Kidney capillary endothelial cell (primary cell): Measurements from ENCODE around the gene CFAP43.
A peak's percentile ranks its signal among the peaks of the same experiment; 100 is the strongest.
"Not testable (repeated sequence)": the region's sequence is repeated elsewhere in the genome, so short reads cannot be mapped to it uniquely, and the experiment has no call there.

ENCODE experiments used
- DNase-seq: peaks from one replicate; pipeline ENCODE4 v3.0.0-alpha.2; 2018; ENCODE audit warnings: low spot score

The CFAP43 gene

DNA sequence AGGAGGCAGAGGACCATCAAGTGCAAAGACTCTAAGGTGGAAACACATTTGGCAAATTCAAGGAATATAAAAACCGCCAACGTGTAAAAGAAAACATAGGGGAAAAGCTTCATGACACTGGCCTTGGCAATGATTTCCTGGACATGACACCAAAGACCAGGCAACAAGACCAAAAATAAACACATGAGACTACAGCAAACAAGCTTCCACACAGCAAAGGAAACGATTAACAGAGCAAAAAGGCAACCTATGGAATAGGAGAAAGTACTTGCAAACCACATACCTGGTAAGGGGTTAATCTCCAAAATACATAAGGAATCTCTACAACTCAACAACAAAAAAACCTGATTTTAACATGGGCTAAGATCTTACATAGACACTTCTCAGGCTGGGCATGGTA lies 26.0 kb upstream of the CFAP43 start:
- no peak for DNase-seq

DNA sequence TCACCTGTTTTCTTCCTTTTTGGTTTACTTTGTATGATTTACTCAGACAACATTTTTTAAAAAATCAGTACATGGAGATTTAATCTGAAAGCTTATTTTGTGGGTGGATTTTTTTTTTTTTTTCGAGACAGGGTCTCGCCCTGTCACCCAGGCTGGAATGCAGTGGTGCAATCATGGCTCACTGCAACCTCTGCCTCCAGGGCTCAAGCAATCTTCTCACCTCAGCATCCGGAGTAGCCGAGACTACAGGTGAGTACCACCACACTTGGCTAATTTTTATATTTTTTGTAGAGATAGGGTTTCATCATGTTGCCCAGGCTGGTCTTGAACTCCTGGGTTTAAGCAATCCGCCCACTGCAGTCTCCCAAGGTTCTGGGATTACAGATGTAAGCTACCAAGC lies 25.1 kb upstream of the CFAP43 start:
- DNase-seq: no peak

DNA sequence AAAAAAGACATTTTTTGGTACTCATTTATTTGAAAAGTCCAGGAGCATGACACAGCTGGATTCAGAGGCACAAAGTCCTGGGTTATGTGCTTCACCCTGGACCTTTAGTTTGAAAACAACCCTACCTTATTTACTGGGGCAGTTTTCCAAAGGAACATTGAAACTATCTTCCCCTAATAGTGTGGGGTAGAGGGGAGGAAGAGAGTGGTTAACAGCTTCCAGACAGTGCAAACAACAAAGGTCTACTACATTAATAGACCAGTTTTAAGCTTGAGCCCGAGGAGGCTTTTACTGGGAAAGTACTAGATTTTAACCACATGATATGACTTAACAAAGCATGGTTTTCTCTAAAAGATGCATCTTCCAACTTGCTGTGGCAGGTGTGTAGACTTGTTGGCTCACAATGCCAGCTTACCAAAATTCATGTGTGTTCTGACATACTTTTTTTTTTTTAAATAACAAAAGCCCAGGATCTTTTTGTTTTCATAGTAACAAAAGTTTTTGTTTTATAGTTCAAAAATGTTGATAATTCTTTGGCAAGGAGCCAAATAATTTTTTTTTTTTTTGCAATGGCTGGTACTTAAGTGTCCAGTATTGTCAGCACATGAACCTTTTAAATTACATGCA lies 24.3 kb upstream of the CFAP43 start:
- no peak for DNase-seq

DNA sequence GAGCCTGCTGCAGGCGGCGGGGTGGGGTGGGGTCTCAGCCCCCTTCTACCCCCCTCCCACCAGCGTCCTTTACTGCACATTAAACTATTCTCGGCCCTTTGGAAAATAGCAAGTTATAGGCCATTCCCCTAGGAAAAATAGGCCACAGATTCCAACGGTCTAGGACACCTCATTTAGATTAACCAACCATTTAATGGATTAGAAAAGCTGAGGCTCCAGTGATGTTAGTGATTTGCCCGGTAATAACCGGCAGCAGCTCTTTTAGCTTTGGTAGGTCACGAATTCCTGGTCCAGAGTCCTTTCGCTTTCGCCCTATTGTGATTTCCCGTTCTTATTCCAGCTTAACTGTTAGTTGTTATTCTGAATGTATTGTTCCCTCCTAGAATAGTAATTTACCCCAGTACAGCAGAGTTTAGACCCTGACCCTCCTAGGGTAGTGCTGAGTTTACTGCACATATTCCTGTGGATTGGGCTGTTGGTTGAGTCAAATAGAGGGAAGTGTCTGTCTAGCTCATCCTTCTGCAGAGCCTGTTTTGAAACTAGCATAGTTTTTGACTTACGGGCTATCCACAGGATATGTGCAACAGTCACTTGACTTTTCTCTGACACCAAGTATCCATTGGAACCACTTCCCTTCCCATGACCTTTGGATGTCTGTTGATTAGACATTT lies 23.3 kb upstream of the CFAP43 start:
- peak; percentile 85 for DNase-seq

DNA sequence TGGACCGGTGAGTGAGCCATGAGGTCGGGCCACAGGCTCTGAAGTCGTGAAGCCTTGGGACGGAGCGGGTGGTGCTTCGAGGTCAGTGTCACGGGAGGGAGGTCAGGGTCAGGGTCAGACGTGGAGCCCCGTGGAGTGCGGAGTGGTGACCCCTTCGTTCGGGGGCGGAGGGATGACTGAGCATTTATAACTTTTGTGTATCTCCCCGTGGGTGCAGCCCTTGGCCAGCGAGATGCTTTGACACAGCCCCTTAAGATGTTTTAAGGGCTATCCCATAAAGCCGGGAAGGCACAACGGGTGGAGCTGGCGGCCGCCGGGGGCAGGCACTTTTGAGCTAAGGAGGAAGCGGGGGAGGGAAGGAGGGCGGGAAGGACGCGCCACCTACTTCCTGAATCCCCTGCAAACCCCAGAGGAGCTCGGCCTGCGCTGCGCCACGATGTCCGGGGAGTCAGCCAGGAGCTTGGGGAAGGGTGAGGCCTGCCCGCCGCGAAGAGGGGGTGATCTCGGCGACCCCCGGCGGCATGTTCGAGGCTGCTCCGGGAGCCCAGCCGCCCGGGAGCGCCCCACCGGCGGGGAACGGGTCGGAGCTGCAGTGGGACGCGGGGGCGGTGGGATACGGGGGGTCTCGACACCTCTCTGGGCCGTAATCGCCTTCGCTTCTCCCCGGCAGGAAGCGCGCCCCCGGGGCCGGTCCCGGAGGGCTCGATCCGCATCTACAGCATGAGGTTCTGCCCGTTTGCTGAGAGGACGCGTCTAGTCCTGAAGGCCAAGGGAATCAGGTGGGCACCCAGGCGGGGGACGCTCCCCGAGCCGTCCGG lies 22.5 kb upstream of the CFAP43 start, which contains the start of gene GSTO1:
Gene GSTO1 (plus strand): TSS at position 400 of the 818 bp plus-strand sequence. CDS start 37 bp downstream, at position 437.
- DNase-seq: peak; percentile 44

DNA sequence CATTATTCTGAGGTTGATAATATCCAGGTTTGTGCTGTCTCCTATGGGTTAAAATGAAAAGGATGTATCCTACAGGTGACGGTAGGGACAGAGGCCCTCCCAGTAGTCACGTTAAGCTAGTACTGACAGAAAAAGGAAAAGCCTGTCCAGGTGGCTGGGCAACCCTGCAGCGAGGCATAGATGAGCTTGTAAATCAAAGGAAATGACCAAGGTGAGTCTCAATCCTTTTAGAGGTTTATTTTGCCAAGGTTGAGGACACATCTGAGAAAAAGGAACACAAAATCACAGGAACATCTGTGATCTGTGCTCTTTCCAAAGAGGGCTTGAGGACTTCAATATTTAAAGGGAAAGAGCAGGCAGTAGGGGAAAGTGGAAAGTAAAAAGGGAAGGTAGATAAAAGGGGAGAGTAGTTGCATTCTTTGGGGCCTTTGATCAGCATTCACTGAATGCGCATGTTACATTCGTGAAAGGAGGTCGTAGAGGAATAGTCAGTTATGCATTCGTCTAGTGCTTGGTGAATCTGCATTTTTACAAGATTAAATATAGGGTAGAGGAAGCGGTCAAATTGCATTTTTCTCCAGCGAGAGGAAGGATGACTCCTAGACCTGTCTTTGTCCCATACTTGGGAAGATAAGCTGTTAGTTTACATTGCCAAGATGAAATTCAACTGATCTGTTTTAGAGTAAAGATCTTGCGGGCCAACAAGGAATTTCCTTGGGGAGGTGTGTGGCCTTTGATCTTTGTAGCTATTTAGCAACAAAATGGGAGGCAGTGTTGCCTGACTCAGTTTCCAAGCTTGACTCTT lies 21.6 kb upstream of the CFAP43 start:
- DNase-seq: no peak

DNA sequence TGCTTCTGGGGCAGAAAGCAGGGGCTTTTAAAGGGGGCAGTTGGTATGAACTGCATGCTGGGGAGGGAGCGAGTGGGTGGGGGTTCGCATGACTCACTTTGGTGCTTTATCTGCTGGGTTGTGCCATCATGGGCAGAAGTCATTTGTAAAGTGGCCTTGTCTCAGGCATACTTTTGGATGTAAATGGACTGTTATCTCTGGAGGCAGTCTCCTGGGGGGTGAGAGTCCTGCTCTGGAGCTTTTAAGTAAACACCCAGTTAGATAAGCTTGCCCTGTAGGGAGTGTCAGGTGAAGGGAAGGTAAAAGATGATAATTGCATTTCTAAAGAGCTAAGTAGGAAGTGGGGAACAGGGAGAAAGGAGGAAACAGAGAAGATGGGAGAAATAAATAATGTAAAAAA lies 20.9 kb upstream of the CFAP43 start:
- DNase-seq: no peak

DNA sequence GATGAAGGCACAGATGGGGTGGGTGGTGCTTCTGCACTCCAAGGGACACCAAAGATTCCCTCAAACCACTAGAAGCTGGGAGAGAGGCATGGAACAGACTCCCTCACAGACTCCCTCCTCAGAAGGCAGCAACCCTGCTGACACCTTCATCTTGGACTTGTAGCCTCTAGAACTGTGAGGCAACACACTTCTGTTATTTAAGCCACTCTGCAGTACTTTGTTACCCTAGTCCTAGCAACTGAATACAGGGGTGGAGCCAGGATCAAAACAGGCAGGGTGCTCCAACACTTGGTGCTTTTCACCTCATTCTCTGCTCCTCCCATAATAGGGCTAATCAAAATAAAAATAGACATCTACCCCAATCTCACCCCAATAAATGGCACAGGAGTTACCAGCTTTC lies 20.2 kb upstream of the CFAP43 start:
- DNase-seq: no peak

DNA sequence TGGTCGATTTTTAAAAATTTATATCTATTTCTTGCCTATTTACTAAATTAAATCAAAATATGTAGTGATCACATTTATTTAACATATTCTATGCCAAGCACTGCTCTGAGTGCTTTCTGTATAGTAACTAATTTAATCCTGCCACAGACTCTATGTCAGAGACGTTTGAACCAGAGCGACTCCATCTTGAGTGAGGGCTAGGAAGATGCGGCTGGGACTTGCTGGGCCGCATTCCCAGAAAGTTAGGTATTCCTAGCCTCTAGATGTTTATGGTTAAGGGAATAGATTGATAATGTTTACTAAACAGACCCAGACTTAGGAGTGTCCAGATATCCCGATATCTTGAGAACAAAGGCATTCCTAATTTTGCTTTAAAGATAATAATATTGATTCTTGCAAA lies 19.3 kb upstream of the CFAP43 start:
- DNase-seq: no peak

DNA sequence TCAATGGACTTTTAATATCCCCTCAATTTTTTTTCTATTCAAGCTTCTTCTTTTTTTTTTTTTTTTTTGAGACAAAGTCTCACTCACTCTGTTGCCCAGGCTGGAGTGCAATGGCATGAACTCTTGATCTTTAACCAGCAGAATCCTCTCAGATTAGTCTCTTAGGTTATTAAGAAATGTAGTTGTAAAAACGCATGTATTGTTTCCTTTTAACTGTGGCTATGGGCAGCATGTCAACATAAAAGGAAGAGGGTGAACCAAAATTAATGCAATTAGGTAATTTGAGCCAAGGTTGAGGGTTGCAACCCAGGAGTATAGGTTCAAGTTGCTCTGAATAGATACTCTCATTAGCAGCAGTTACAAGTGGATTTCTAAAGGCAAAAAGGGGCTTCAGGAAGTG lies 18.2 kb upstream of the CFAP43 start:
- DNase-seq: no peak

DNA sequence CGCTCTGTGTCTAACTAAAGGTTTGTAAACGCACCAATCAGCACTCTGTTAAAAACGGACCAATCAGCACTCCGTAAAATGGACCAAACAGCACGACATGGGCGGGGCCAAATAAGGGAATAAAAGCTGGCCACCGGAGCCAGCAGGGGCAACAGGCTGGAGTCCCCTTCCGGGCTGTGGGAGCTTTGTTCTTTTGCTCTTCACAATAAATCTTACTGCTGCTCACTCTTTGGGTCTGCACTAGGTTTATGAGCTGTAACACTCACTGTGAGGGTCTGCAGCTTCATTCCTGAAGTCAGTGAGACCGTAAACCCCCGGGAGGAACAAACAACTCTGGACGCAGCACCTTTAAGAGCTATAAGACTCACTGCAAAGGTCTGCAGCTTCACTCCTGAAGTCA lies 16.8 kb upstream of the CFAP43 start:
- DNase-seq: not testable (repeated sequence)

DNA sequence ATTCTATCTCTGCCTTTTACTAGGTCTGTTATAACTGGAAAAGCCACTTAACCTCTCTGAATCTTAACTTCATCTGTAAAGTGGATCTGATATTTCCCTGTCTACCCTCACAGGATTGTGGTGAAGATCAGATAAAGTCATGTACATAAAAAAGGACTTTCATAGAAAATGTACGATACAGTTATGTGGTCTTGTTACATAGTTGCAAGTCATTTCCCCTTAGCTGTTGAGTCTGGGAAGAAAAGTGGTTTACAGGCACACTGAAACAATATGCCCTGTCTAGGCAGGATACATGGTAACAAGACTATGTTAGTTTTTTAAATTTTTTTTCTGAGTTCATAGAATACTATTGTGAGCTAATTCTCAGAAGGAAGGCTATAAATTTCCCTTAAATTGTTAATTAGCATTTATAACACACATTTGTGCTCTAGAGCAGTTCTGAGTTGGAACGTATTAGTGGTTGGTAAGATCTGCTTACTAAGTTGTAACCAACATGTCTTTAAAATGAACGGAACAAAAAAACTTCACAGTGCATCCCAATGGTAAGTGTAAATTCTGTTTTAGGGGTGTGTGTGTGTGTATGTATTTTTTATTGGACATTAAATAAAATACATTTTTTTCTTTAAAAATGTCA lies 15.5 kb upstream of the CFAP43 start:
- no peak for DNase-seq

DNA sequence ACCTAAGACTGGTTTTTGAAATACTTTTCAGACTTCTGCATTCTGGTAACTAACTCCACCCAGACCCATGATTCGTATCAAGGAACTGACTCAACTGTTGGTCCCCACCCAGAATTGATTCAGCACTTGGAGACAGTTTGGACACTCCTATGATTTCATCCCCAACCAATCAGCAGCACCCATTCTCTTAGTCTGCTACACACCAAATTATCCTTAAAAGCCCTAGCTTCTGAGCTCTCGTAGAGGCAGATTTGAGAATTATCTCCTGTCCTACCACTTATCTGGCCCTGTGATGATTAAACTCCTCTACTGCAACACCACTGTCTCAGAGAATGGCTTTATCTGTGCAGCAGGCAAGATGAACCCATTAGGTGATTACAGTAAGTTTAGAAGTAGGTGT lies 14.8 kb upstream of the CFAP43 start:
- DNase-seq: no peak

DNA sequence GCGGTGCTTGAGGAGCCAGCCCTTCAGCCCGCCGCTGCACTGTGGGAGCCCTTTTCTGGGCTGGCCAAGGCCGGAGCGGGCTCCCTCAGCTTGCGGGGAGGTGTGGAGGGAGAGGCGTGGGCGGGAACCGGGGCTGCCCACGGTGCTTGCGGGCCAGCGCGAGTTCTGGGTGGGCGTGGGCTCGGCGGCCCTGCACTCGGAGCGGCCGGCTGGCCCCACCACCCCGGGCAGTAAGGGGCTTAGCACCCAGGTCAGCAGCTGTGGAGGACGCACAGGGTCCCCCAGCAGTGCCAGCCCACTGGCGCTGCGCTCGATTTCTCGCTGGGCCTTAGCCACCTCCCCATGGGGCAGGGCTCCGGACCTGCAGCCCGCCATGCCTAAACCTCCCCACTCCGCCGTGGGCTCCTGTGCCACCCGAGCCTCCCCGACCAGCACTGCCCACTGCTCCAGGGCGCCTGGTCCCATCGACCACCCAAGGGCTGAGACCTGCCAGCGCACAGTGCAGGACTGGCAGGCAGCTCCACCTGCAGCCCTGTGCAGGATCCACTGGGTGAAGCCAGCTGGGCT lies 13.0 kb upstream of the CFAP43 start:
- DNase-seq: no peak

DNA sequence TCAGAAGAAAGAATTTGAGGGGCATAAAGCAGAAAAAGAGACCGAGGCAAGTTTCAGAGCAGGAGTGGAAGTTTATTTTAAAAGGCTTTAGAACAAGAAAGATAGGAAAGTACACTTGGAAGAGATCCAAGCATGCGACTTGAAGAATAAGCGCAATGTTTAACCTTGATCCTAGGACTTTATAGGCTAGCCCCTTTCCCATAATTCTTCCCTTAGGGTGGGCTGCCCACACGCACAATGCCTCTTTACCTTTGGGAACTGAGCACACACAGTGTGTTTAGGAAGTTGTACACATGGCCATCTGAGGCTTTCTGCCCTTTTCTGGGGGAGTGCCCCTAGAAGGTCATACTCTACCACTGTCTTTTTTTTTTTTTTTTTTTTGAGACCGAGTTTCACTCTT lies 11.3 kb upstream of the CFAP43 start:
- DNase-seq: no peak

DNA sequence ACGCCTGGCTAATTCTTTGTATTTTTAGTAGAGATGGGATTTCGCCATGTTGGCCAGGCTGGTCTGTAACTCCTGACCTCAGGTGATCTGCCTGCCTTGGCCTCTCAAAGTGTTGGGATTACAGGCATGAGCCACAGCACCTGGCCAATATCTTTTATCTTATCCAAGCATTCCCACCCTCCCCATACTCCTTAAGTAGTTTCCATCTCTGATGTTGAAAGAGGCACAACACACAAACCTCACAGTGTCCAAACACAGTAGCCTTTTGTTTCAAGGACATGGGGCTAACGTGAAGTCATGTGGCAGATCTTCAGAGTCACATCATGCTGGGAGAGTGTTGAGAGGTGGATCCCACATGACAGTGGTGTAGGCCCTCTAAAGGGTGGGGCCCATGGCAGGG lies 10.8 kb upstream of the CFAP43 start:
- DNase-seq: not testable (repeated sequence)

DNA sequence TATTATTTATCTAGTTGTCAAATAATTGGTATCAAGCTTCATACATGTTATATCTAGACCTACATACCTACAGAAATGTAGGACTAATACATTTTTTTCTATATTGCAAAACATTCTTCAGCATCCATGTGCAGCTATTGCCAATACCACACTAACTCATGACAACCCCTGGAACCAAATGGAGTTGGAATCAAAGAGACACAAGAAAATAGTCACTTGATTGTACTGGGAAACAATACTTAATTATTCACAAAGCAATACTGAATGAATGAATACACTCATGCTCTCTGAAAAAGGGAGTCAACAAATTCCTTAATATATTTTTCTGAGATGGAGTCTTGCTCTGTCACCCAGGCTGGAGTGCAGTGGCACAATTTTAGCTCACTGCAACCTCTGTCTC lies 10.4 kb upstream of the CFAP43 start:
- DNase-seq: no peak

DNA sequence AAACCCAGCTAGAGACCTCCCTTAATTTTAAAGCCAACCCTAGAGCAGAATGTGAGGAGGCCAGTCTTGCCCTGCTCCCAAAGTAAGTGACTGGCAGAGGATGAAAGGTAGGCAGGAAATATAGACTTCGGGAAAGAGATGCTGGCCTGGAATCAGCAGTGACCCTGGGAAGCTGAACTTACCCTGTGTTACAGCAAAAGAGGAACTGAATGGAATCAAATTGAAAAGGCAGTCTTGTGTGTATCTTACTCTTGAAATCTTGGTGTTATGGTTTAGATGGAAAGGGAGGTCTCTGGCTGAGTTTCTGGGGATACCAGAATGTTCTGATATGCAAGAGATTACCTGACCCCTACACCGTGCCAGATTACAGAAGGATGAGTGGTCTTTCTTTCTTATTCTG lies 7.9 kb upstream of the CFAP43 start:
- DNase-seq: no peak

DNA sequence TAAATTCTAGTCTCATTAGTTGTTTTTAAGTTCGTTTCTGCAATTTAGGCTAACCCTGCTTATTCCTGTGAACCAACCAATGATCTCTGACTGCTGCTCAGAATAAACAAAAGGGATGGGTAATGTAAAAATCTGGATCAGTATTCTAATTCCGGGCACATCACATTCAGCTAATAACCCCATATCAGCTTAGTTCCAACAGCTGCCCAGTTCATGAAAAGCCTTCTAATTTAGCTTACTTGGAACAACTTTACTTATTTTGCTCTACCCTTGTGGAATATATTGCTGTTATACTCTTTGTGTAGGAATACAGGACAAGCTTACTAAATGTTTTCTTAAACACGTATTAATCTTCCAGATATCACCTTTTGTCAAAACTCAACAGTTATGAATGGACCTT lies 3.6 kb upstream of the CFAP43 start:
- DNase-seq: no peak

DNA sequence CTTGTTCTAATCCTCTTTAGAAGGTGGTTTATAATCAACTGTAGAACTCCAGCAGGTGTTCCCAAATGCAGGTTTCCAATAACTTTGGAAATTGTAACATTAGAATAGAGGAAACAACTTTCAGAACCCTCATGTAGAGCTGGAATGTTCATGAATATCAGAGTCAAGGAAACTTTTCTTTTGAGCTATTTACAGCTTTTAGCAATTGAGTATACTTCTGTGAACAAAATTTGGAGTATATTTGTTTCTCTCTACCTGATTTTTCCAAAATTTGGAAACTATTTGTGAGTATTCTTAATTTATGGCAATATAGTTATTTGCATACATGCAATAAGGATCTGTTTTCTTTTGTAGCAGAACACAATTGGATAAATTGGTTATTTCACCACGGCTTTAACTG lies 2.8 kb upstream of the CFAP43 start:
- DNase-seq: no peak

DNA sequence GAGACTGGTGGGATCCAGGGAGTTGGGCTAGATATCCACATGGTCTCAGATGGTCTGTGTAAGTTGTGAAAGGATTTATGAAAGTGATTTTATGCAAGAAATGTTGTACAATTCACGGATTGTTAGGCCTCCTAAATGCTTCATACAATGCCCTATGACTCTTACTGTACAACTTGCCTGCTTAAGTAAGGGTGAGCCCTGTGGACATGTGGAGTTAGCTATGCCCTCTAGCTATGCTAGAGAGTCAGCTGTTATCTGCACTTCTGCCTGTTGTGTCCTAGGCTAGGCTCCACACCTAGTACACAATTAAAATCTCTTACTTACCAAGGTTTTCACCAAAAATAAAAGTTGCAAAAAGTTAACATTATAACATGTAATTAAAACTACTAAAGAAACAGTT lies 1.7 kb upstream of the CFAP43 start:
- DNase-seq: no peak
